HG03045 (cell line): ENCODE results near the gene TGM4.

Source experiments
- ATAC-seq: cut with Tn5 transposase; IDR thresholded peaks from one replicate; pipeline ENCODE4 v1.9.1; 2021; ENCODE audit warnings: mild to moderate bottlenecking, moderate library complexity; ENCODE audit not compliant: unreplicated experiment

Gene TGM4

GRCh38 chr3:44877333-44877732 lies 2.9 kb downstream of the TGM4 start:
- no peak for ATAC-seq

GRCh38 chr3:44880284-44880683 lies 5.9 kb downstream of the TGM4 start:
- no peak for ATAC-seq

GRCh38 chr3:44883213-44883955 lies 9.0 kb downstream of the TGM4 start:
- no peak for ATAC-seq

- ATAC-seq: no peak
These were observed 9.6 kb downstream of the TGM4 start for GRCh38 chr3:44883999-44884431.

- ATAC-seq: no peak
These were observed 11.2 kb downstream of the TGM4 start for GRCh38 chr3:44885618-44886017.

- no peak for ATAC-seq
These were observed 12.2 kb downstream of the TGM4 start for GRCh38 chr3:44886561-44886960.

- ATAC-seq: no peak
These were observed 12.7 kb downstream of the TGM4 start for GRCh38 chr3:44887101-44887500.

- no peak for ATAC-seq
These were observed 15.8 kb downstream of the TGM4 start for GRCh38 chr3:44890258-44890657.

GRCh38 chr3:44890852-44891251 lies 16.4 kb downstream of the TGM4 start:
- ATAC-seq: no peak

- no peak for ATAC-seq
These were observed 18.3 kb downstream of the TGM4 start for GRCh38 chr3:44892689-44893088.

- ATAC-seq: no peak
These were observed 18.7 kb downstream of the TGM4 start for GRCh38 chr3:44893097-44893496.

GRCh38 chr3:44894485-44894884 lies 20.1 kb downstream of the TGM4 start:
- ATAC-seq: no peak

GRCh38 chr3:44896440-44896839 lies 22.0 kb downstream of the TGM4 start:
- no peak for ATAC-seq

- no peak for ATAC-seq
These were observed 25.4 kb downstream of the TGM4 start for GRCh38 chr3:44899683-44900367.

- no peak for ATAC-seq
These were observed 28.2 kb downstream of the TGM4 start for GRCh38 chr3:44902628-44903027.

- ATAC-seq: no peak
These were observed 28.9 kb downstream of the TGM4 start for GRCh38 chr3:44903314-44903713.

- ATAC-seq: no peak
These were observed 29.3 kb downstream of the TGM4 start for GRCh38 chr3:44903751-44904150.

GRCh38 chr3:44905446-44906157 lies 31.2 kb downstream of the TGM4 start:
- ATAC-seq: no peak

GRCh38 chr3:44906997-44907396 lies 32.6 kb downstream of the TGM4 start:
- ATAC-seq: no peak

GRCh38 chr3:44907612-44908011 lies 33.2 kb downstream of the TGM4 start:
- no peak for ATAC-seq

GRCh38 chr3:44909063-44909462 lies 34.7 kb downstream of the TGM4 start:
- ATAC-seq: no peak

- no peak for ATAC-seq
These were observed 36.3 kb downstream of the TGM4 start for GRCh38 chr3:44910693-44911092.
